Ecto neural progenitor cell (in vitro differentiated cells): Measurements from ENCODE around the gene CDK5.
"Not testable (repeated sequence)": the region's sequence is repeated elsewhere in the genome, so short reads cannot be mapped to it uniquely, and the experiment has no call there.

Experiments used
- DNase-seq: peaks from one replicate; pipeline ENCODE4 v3.0.0-alpha.2; 2018; ENCODE audit warnings: low spot score

CDK5 gene

GRCh38 chr7:151033864-151034249 is 23.8 kb downstream of the CDK5 start:
- no peak for DNase-seq

GRCh38 chr7:151032936-151033863 is 24.5 kb downstream of the CDK5 start:
- DNase-seq, result no peak

- no peak for DNase-seq
These were observed 26.7 kb downstream of the CDK5 start for GRCh38 chr7:151031011-151031410.

- no peak for DNase-seq
These were observed 28.7 kb downstream of the CDK5 start for GRCh38 chr7:151028948-151029501.

GRCh38 chr7:151028131-151028947 is 29.4 kb downstream of the CDK5 start, which contains the start of gene ABCB8:
Gene ABCB8 (plus strand): TSS chr7:151028450. CDS start chr7:151028516, 66 bp downstream.
- DNase-seq, result peak; percentile 99

GRCh38 chr7:151027728-151028130 is 30.0 kb downstream of the CDK5 start:
- DNase-seq, result not testable (repeated sequence)

- not testable (repeated sequence) for DNase-seq
These were observed 30.6 kb downstream of the CDK5 start for GRCh38 chr7:151026771-151027727.

- no peak for DNase-seq
These were observed 31.6 kb downstream of the CDK5 start for GRCh38 chr7:151025924-151026671.

GRCh38 chr7:151024435-151025056 is 33.2 kb downstream of the CDK5 start, which contains the start of gene ATG9B:
Gene ATG9B (minus strand): TSS chr7:151024494. CDS start chr7:151024423, 71 bp downstream.
- no peak for DNase-seq

- DNase-seq, result no peak
These were observed 34.5 kb downstream of the CDK5 start for GRCh38 chr7:151023232-151023631.

- peak; percentile 74 for DNase-seq
These were observed 37.5 kb downstream of the CDK5 start for GRCh38 chr7:151020231-151020630.

GRCh38 chr7:151019130-151019447 is 38.6 kb downstream of the CDK5 start:
- no peak for DNase-seq

GRCh38 chr7:151018421-151019129 is 39.1 kb downstream of the CDK5 start:
- DNase-seq, result peak; percentile 60

- DNase-seq, result peak; percentile 95
These were observed 39.7 kb downstream of the CDK5 start for GRCh38 chr7:151017953-151018420.

GRCh38 chr7:151017370-151017952 is 40.2 kb downstream of the CDK5 start:
- DNase-seq, result no peak

- DNase-seq, result no peak
These were observed 40.8 kb downstream of the CDK5 start for GRCh38 chr7:151016942-151017341.

GRCh38 chr7:151016505-151016904 is 41.2 kb downstream of the CDK5 start:
- no peak for DNase-seq

- DNase-seq, result no peak
These were observed 41.7 kb downstream of the CDK5 start for GRCh38 chr7:151015967-151016366.

- DNase-seq, result no peak
These were observed 42.7 kb downstream of the CDK5 start for GRCh38 chr7:151014950-151015349.
